ENCODE results near the gene COPZ1. TPM values are rescaled to one million over a fixed set of nuclear protein-coding genes. Genes with fewer than 3 reads are reported as not detected.
A peak's percentile ranks its signal among the peaks of the same experiment; 100 is the strongest.

COPZ1 gene
- total RNA-seq, 3 donors from 2014 or later = 84.0 to 115 (median 104) TPM

DNA sequence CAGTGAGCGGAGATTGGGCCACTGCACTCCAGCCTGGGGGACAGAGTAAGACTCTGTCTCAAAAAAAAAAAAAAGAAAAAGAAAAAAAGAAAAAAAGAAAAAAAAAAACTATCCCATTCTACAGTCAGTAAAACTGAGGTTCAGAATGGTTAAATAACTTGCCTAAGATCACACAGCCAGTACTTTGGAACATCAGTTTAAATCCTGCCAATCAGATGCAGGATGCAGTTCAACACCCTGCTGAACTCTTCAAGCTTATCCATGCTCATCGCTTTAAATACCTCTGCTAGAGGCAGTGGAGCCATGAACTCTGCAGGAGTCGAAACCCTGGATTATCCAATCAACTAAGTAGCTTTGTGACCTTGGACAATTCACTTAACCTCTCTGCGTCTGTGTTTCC, 56.2 kb downstream of the COPZ1 start:
- H3K4me1 ChIP-seq (ENCODE audit: low read depth) = peaks cover 7% of the 10 kb centered on the region
- DNase-seq = no peak
- no peak overlapping the region for H3K4me3 ChIP-seq
- TF ChIP-seq CTCF (IDR thresholded peaks at IDR 0.05) = no peak
- intact Hi-C loops (cut with DNase I, micrococcal nuclease) = no loop called here
- ATAC-seq = no peak
- H3K9me3 ChIP-seq = no peaks in the 10 kb centered on the region
- H3K36me3 ChIP-seq (ENCODE audit: low read depth) = no peaks in the 10 kb centered on the region

- Histone ChIP-seq H3K36me3 (ENCODE audit: low read depth) (no peaks in the 10 kb centered on the region), H3K9me3 (no peaks in the 10 kb centered on the region), H3K4me3 (no peak overlapping the region), H3K4me1 (ENCODE audit: low read depth) (peaks cover 7% of the 10 kb centered on the region)
- intact Hi-C loops (cut with DNase I, micrococcal nuclease) = no loop called here
- TF ChIP-seq CTCF (IDR thresholded peaks at IDR 0.05) = no peak
- DNase-seq (no peak), ATAC-seq (peak; percentile 17)
Observed at GRCh38 chr12:54383041-54383609, 58.2 kb downstream of the COPZ1 start.

DNA sequence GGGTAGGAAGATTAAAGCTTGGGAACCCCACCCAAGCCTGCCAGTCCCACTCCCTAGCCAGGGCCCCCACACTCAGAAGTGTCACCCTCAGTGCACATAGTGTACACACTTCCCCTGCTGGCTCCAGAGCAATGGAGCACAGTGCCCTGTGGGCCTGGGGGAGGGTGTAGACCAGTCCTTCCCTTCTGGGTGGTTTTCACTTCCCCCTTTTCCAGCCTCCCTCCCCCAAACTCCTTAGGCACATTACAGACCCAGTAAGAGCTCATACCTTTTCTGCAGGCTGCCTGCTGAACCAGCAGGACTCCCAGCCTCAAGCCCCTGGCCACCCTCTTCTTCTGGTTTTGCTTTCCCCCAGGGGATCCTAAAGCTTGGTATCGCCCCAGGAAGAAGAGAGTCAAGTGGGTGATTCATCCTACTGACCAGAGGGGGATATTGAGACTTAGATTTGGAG, 59.7 kb downstream of the COPZ1 start, which contains the start of gene ZNF385A:
ZNF385A (minus strand) TSS at position 143 of the 451 bp plus-strand sequence. CDS start 219 bp downstream, outside the sequence.
- H3K4me3 ChIP-seq = no peak within 1 kb of the TSS
- H3K4me1 ChIP-seq (ENCODE audit: low read depth) = peaks cover 2% of the 10 kb centered on the region
- DNase-seq (no peak), ATAC-seq (peak; percentile 34)
- no peaks in the 10 kb centered on the region for H3K36me3 ChIP-seq (ENCODE audit: low read depth)
- TF ChIP-seq CTCF (IDR thresholded peaks at IDR 0.05) = no peak
- intact Hi-C loops (cut with DNase I, micrococcal nuclease) = no loop called here
- H3K9me3 ChIP-seq = no peaks in the 10 kb centered on the region

DNA sequence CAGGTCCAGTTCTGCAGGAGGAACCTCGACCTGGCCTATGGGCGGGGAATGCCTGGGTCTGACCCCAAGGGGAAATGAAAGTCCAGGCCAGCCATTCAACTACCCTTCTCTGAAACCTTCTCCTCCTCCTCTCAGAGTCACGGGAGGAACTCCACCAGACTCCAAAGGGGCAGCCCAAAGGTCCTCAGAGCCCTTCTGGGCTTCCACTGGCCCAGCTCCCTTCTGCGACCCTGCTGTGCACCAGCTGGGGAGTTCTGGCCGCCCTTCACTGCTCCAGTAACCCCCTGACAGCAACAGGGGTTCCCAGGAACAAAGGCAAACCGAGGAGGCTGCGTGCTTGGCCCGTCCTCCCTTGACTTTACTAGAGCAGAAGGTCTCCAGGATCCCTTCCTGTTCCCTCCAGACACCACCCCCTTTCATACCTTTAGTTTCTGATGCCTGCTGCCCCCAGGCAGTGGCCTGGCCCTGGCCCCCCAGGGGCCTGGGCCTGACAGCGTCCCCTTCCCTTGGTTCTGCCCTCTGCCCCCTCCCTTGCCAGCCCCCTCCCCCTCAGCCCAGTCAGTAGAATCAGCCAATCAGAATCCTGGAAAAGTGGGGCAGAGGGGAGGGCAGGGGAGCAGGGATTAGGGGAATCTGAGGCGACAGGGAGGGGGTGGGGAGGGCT, 60.5 kb downstream of the COPZ1 start:
- Histone ChIP-seq H3K4me3 (no peak overlapping the region), H3K9me3 (no peaks in the 10 kb centered on the region), H3K36me3 (ENCODE audit: low read depth) (no peaks in the 10 kb centered on the region), H3K4me1 (ENCODE audit: low read depth) (no peaks in the 10 kb centered on the region)
- no peak for DNase-seq
- intact Hi-C loops (cut with DNase I, micrococcal nuclease) = no loop called here
- TF ChIP-seq CTCF (IDR thresholded peaks at IDR 0.05) = no peak
- peak; percentile 22 for ATAC-seq

DNA sequence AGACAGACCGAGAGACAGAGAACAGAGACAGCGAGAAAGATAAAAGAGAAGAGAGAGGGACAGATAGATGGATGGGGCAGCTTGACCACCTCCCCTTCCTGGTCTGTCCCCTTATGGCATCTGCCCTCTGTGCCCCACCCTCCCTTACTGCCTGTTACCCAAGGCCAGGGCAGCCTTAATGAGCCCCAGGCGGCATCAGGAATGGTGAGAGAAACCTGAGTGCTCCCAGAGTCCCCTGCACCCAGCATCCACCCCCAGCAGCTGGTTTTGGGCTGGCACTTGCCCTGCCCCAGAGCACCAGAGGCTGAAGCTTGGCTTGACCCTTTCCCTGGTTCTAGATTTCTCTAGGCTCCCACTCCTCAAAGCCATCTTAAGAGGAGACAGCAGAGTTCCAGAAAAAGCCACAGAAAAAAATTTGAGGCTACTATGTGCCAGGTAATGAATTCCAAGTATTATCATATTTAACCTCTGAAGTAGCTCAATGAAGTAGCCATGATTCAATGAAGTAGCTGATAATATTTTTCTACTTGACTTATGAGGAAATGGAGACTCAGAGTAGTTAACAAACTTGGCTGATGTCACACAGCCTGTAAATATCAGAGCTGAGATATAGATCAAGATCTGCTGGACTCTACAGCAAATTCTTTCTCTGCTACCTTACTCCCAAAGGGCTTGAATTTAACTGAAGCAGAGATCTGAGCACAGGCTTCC, 61.6 kb downstream of the COPZ1 start:
- ATAC-seq (no peak), DNase-seq (no peak)
- intact Hi-C loops (cut with DNase I, micrococcal nuclease) = no loop called here
- Histone ChIP-seq H3K4me1 (ENCODE audit: low read depth) (peaks cover 6% of the 10 kb centered on the region), H3K36me3 (ENCODE audit: low read depth) (no peaks in the 10 kb centered on the region), H3K9me3 (no peaks in the 10 kb centered on the region), H3K4me3 (no peak overlapping the region)
- TF ChIP-seq CTCF (IDR thresholded peaks at IDR 0.05) = no peak

Data from mucosa of descending colon (tissue), 3 donors.